Fibroblast of skin of right quadriceps (primary cell): Measurements from ENCODE around the gene MED27.

ENCODE experiments used
- DNase-seq: peaks from one replicate; pipeline ENCODE4 v3.0.0-alpha.2; 2013

MED27 gene

GRCh38 chr9:131848570-131849160 lies 231.0 kb downstream of the MED27 start:
- no peak for DNase-seq

- DNase-seq: no peak
Observed at GRCh38 chr9:131847665-131848354, 231.9 kb downstream of the MED27 start.

DNA sequence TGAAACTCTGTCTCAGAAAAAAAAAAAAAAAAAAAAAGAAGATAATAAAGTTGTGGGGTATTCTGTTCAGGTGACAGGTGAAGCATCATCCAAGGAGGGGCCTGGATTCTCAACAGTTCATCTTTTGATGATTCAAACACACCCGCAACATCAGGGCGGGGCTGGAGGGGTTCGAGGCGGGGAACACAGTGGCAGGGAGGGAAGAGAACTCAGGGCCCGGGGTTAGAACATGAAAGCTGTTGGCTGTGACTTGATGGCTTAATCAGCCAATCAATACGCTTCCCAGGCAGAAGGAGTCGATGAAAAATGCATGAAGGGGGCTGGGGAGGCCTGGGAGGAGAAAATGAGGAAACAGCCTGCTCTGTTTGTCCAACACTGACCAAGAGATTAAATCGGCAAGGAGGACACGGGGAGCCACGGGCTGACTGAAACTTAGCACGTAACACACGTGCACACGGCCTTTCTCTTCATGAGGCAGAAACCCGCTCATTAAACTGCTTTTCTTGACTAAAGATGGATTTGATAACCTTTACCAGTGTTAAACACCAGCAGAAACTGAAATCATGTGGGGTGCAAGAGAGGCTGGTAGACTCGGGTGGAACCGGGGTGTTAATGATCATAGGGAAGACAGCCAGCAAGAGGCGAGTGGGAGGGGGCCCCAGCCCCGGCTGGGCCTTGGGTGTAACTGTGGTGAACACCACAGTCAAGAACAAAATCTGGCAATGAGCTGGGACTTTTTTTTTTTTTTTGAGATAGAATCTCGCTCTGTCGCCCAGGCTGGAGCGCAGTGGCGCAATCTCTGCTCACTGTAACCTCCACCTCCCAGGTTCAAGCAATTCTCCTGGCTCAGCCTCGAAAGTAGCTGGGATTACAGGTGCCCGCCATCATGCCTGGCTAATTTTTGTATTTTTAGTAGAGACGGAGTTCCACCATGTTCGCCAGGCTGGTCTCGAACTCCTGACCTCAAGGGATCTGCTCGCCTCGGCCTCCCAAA lies 234.1 kb downstream of the MED27 start:
- DNase-seq: no peak

DNA sequence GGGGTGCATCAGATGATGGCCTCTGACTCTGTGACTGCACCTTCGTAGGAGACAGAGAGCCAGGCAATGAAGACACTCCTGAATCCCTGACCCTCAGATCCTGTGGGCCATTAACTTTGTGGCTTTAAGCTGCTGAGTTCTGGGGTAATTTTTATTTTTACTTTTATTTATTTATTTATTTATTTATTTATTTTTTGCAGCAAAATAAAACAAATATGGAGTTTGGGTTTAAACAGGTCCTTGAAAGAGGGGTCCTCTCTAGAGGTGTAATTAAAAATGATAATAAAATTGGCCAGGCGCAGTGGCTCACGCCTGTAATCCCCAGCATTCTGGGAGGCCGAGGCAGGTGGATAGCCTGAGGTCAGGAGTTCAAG lies 234.9 kb downstream of the MED27 start:
- no peak for DNase-seq

DNA sequence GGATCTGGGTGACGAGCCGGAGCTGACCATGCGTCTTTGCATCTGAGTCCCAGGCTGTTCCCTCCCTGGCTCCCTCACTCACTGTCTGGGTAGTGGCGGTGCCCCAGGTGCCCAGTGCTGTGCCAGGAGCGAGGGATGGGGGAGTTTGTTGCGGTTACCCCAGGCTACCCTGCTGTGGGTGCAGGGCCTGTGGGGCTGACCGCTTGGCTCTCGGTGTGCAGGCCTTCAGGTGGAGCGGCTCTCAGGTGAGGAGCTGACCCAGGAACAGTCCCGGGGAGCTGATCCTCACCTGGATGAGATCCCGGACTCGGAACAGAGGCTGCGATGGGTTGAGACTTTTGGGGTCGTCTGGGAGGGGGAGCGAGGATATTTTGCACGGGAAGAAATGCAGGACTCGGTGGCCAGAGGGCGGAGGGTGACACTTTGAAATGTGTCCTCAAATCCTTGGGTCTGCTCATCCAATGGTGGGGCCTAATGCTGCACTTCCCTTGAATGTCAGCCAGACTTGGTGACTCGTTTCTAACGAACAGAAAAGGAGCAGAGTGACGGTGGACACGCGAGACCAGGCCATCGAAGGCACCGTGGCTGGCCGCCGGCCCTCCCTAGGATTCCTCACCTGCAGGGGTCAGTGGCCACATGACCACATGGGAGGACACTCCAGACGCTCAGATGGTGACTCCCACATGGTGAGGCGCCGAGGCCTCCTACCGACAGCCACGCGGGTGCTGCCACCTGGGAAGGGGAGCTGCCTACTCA lies 235.5 kb downstream of the MED27 start:
- no peak for DNase-seq

GRCh38 chr9:131841765-131842318 lies 237.8 kb downstream of the MED27 start:
- no peak for DNase-seq

DNA sequence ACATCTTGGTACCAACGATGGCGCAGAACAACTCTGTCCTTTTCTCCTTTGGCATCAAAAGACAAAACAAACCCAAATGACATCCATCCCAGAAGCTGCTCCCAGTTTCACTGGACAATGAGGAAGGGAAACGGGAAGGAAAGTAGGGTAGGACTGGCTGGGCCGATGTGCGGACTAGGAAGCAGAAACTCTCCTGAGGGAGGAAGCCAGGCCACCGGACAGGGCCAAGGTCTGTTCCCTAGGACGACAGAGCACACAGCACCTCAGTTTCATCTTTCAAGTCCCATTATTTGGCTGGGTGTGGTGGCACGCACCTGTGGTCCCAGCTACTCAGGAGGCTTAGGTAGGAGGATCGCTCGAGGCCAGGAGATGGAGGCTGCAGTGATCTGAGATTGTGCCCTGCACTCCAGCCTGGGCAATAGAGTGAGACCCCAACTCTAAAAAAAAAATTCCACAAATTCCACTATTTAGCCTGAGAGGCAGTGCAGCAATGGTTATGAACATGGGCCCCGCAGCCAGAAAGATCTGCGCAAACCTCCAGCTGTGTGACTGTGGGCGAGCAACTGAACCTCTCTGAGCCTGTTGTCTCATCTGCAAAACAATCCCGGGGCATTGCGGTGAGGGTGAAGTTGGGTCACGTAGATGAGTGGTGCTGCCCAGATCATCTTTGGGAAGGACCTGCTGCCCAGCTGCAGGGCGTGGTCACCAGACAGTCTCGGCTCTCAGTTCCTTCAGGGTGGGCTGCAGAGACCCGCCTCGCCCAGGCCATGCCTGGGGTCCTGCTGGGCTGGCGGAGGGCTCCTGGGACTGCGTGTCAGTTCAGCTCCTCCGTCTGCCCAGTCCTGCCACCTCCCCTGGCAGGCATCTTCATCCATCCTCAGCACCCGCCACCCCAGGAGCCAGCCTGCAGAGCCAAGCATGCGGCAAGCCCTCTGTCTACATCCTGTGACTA lies 238.6 kb downstream of the MED27 start:
- no peak for DNase-seq

DNA sequence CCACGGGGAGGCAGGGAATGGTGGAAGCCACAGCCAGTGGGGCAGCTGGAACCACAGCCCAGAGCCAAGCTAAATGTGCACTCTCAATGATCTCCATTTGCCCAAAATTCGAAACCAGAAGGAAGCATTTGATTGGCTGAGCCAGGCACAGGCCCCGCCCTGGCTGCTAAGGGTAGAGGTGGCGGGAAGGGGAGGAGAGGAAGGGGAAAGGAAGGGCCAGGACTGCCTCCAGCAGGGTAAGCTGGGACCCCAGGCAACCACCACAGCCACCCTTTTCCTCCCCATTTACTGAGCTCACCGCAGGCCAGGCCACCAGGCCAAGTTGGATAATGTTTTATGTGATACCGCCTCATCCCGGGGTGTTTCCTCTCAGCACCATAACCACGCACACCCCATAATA lies 239.4 kb downstream of the MED27 start:
- no peak for DNase-seq

GRCh38 chr9:131839281-131840084 lies 240.2 kb downstream of the MED27 start:
- peak; percentile 48 for DNase-seq

GRCh38 chr9:131838530-131839280 lies 241.0 kb downstream of the MED27 start:
- no peak for DNase-seq

DNA sequence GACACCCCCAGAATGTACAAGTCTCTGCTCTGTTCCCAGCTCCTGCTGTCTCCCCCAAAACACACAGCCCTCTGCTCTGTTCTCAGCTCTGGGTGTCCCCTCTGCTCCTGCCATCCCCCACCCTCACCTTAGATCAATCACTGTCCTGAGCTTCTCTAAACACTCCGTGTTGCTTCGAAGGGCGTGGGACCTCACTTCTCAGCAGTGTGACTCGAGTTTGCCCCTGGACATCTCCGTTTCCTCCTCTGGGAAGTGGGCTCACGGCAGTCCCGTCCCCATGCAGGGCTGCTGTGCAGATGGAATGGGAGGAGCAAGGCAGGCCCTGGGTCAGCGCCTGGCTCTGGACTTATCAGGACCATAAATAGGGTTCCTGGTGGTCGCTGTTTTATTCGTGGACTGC lies 241.8 kb downstream of the MED27 start:
- no peak for DNase-seq

GRCh38 chr9:131837316-131837715 lies 242.4 kb downstream of the MED27 start:
- DNase-seq: no peak

DNA sequence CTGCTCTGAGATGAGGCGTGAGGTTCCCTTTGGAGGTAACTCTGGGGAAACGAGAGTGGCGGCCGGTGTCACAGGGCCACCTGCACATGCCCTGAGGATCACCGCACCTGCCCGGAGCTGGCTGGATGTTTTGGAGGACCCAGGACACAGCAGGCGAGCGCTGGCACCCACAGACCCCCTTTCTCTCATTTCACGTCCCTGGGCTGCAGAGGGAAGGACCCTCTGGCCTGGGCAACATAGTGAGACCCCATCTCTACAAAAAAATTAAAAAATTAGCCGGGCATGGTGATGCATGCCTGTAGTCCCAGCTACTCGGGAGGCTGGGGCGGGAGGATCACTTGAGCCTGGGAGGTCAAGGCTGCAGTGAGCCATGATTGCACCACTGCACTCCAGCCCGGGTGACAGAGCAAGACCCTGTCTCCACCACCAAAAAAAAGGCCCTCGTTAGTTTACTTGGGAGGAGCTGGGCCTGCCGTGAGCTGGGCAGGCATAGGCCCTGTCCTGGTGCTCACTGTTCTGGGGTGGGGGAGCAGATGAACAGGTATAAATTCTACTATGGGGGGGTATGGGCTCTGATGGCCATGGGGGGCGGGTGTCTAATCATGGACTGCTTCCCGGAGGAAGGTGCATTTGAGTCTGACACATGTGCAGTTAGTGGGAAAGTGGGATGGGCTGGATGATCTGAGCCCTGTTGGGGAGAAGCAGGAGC lies 242.9 kb downstream of the MED27 start:
- no peak for DNase-seq

GRCh38 chr9:131836021-131836420 lies 243.6 kb downstream of the MED27 start:
- no peak for DNase-seq

- no peak for DNase-seq
Observed at GRCh38 chr9:131835151-131835910, 244.3 kb downstream of the MED27 start.

GRCh38 chr9:131834721-131835120 lies 244.9 kb downstream of the MED27 start:
- DNase-seq: no peak

DNA sequence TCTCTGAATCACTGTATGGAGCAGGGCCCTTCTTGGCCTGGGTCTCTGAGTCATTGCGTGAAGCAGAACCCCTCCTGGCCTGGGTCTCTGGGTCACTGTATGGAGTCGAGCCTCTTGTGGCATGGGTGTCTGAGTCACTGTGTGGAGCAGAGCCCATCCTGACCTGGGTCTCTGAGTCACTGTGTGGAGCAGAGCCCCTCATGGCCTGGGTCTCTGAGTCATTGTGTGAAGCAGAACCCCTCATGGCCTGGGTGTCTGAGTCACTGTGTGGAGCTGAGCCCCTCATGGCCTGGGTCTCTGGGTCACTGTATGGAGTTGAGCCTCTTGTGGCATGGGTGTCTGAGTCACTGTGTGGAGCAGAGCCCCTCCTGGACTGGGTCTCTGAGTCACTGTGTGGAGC lies 245.8 kb downstream of the MED27 start:
- DNase-seq: peak; percentile 20

DNA sequence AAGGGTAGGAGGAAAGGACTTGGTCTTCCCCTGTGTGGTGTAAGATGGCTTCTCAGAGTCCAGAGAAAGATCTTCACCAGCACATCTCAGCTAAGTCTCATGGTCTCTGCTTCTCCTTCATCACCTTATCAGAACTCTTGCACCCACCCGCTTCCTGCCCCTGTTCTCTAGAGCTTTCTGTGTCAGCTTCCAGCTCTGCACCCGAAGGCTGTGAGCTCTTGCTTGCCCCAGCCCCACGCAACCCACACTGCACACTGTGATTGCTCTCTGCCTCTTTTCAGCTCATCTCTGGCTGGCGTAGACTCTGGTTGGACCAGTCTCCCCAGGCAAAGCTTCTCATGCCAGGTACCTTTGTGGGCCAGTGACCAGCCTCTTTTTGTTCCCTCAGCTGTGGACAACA lies 246.6 kb downstream of the MED27 start:
- no peak for DNase-seq
